GM12891 (cell line): ENCODE measurements around the gene CRMP1.

Source experiments
- POLR2A ChIP-seq: IDR thresholded peaks from 2 replicates; pipeline ENCODE4 v1.6.1; 2011; ENCODE audit warnings: low read depth, low read length, control low read depth
- POLR2AphosphoS5 ChIP-seq: IDR thresholded peaks from 2 replicates; pipeline ENCODE4 v1.6.1; 2011; ENCODE audit warnings: low read depth, low read length, control low read depth
- TAF1 ChIP-seq: IDR thresholded peaks from 2 replicates; pipeline ENCODE4 v1.6.1; 2011; ENCODE audit warnings: low read depth, low read length, control low read depth

DNA sequence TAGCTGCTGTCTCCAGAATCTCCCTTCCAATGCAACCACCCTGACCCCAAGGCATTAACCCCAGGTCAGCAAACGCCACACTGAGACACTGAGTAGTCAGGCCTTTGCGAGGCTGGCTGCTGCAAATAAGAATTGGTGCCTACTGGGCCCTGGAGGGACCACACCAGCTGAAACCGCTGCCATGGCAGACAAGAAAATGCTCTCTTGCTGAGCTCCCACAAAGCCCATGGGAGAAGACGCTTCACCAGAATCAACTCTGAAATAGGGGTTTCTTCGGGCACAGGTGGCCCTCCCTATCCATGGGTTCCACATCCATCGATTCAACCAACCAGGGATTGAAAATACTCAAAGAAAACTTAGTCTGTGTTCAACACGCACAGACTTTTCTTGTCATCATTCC is 26.7 kb upstream of the CRMP1 start:
- TF ChIP-seq POLR2AphosphoS5 (no peak), POLR2A (no peak), TAF1 (no peak)
